ENCODE data around the gene SLC37A3. TPM values are rescaled to one million over a fixed set of nuclear protein-coding genes. Genes with fewer than 3 reads are reported as not detected.

SLC37A3 gene, protein sequence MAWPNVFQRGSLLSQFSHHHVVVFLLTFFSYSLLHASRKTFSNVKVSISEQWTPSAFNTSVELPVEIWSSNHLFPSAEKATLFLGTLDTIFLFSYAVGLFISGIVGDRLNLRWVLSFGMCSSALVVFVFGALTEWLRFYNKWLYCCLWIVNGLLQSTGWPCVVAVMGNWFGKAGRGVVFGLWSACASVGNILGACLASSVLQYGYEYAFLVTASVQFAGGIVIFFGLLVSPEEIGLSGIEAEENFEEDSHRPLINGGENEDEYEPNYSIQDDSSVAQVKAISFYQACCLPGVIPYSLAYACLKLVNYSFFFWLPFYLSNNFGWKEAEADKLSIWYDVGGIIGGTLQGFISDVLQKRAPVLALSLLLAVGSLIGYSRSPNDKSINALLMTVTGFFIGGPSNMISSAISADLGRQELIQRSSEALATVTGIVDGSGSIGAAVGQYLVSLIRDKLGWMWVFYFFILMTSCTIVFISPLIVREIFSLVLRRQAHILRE
- total RNA-seq, result 79.2 TPM

GRCh38 chr7:140397784-140398750, at the start of gene SLC37A3:
TSS of gene SLC37A3 (minus strand) at chr7:140398530. CDS start at chr7:140382526, 16,004 bp downstream.

GRCh38 chr7:140403878-140404564, 5.7 kb upstream of the SLC37A3 start, which contains the start of gene RAB19:
TSS of gene RAB19 (plus strand) at chr7:140404058. CDS start at chr7:140407647, 3,589 bp downstream.

Other genes starting within 250 kb of the SLC37A3 start
- gene KDM7A, start 221.5 kb downstream of the SLC37A3 start, total RNA-seq, result 31.1 TPM
- 0.93 TPM for gene RAB19, start 5.5 kb upstream of the SLC37A3 start, total RNA-seq
- gene MKRN1, start 81.0 kb upstream of the SLC37A3 start, total RNA-seq, result 110 TPM
- 54.6 TPM for gene DENND2A, start 242.3 kb upstream of the SLC37A3 start, total RNA-seq